Mucosa of stomach (tissue), 1 donor: ENCODE data around the gene STAC.
"Not testable (repeated sequence)": the region's sequence is repeated elsewhere in the genome, so short reads cannot be mapped to it uniquely, and the experiment has no call there.

Experiments used
- H3K27me3 ChIP-seq: one replicate; pipeline ENCODE4 v1.7.0; 2013; ENCODE audit warnings: mild to moderate bottlenecking, low read length; ENCODE audit not compliant: control insufficient read depth, insufficient read depth
- H3K36me3 ChIP-seq: one replicate; pipeline ENCODE4 v1.7.0; 2013; ENCODE audit warnings: low read length; ENCODE audit not compliant: control insufficient read depth, insufficient read depth
- H3K4me1 ChIP-seq: one replicate; pipeline ENCODE4 v1.7.0; 2013; ENCODE audit warnings: mild to moderate bottlenecking, low read length; ENCODE audit not compliant: control insufficient read depth, insufficient read depth
- H3K4me3 ChIP-seq: one replicate; pipeline ENCODE4 v1.7.0; 2013; ENCODE audit warnings: low read length
- H3K9ac ChIP-seq: one replicate; pipeline ENCODE4 v1.7.0; 2013; ENCODE audit warnings: mild to moderate bottlenecking, low read length, moderate library complexity
- H3K9me3 ChIP-seq: one replicate; pipeline ENCODE4 v1.7.0; 2013; ENCODE audit warnings: mild to moderate bottlenecking, low read length, moderate library complexity; ENCODE audit not compliant: control insufficient read depth
- donor health status: Pancreatic carcinoma.

The STAC gene

DNA sequence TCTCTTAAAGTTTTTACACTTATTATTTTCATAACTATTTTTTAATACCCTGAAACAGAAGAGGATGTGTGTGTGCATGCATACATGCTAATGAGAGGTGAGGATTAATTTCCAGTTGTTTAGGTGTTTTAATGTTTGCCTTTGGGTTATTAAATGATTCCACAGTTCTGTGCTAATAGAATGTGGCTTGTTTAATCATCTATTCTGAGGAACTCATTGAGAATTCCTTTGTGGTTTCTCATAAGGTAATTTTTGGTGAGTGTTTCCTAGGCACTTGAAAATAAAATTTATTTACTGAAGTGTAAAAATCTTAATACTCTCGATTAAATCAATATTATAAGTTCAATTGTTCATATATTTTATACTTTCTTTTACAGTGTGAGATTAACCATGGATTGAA lies 38.0 kb downstream of the STAC start:
- Histone ChIP-seq H3K9me3 (no peaks in the 10 kb centered on the region), H3K36me3 (no peaks in the 10 kb centered on the region), H3K4me3 (no peak overlapping the region), H3K9ac (no peak overlapping the region), H3K27me3 (no peaks in the 10 kb centered on the region), H3K4me1 (no peaks in the 10 kb centered on the region)

DNA sequence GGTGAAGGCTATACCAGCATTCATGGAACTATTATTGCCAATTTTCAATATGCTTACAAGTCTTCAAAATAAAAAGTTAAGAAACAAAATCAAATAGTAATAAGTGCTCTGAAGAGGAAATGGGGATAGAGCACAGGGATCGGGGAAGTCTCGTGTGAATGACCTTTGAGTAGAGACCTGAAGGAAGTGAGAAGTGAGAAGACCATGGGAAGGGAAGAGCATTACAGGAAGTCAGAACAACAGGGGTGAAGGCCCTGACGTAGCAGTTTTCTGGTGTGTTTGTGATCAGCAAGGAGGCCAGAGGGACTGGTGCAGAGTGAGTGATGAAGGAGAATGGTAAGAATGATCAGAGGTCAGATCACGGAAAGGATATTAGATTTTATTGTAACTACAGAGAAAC lies 48.1 kb downstream of the STAC start:
- no peaks in the 10 kb centered on the region for H3K27me3 ChIP-seq
- no peaks in the 10 kb centered on the region for H3K4me1 ChIP-seq
- H3K4me3 ChIP-seq: no peak overlapping the region
- no peak overlapping the region for H3K9ac ChIP-seq
- H3K36me3 ChIP-seq: no peaks in the 10 kb centered on the region
- H3K9me3 ChIP-seq: no peaks in the 10 kb centered on the region

DNA sequence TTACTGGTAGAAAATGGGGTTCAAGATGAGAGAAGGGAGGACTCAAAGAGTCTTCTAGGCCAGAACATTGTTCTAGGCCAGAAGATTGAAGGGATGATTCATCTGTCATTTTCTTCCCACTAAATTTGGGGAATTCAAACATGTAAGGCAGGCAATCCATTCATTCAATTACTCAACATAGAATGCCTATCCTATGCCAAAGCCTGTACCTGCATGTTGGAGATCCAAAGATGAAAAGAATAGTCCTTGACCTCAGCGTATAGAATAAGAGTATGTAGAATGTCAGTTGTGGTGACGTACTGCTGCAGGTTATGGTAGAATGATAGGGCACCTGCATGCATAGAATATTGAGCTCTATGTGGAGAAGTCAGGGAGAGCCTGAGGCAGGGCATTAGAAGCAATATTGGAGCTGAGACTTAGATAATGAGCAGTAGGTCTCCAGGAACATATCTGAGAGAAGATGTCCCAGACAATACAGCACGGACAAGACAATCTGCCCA lies 49.7 kb downstream of the STAC start:
- Histone ChIP-seq H3K4me3 (no peak overlapping the region), H3K36me3 (no peaks in the 10 kb centered on the region), H3K4me1 (no peaks in the 10 kb centered on the region), H3K27me3 (no peaks in the 10 kb centered on the region), H3K9me3 (no peaks in the 10 kb centered on the region), H3K9ac (no peak overlapping the region)

DNA sequence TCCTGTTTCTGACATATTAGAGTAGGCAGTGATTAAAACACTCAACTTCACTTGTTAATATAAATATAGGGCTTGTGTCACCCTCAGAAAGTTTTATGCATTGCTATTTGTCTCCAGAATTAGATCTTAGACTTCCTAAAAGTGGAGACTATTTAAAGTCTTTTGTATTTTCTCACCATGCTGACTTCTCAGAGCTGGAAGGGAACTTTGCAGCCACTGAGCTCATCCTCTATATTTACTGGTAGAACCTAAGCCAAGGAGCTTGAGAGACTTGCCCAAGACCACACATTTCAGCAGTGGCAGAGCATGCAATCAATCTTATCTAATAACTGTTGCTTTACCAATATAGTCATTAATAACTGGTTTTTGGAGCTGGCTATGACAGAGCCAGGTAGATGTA lies 53.2 kb downstream of the STAC start:
- no peaks in the 10 kb centered on the region for H3K27me3 ChIP-seq

DNA sequence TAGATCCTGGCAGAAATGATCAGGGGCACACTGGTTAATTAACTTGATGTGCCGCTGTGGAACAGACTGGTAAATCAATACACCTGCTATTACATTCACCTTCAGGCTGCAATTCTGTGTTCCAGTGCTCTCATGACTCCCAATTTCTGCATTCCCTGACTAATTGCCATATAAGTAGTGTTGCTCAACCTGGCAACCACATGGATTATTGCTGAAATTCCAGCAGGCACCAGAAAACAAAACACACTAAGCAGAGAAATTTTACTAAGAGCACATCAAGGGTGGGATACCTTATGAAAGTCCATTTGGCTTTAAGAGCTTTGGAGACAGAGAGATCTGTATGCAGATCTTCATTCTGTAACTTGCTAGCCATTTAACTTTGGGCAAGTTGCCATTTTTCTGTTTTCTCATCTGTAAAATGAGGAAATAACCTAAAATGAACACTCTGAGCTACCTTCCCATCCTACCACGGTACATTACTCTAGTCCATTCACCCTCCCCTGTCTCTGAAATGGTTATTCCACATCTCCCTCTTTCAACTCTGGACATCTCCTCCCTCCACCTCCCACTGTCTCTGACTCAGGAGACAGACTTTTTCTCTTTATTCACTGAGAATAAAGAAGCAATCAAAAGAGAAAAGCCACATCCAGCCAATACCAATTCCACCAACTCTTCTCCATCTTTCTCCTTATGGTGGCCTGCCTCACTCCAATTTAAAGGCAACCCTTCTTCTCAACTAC lies 54.6 kb downstream of the STAC start:
- Histone ChIP-seq H3K9ac (no peak overlapping the region), H3K9me3 (no peaks in the 10 kb centered on the region), H3K27me3 (no peaks in the 10 kb centered on the region), H3K4me1 (no peaks in the 10 kb centered on the region), H3K4me3 (no peak overlapping the region), H3K36me3 (no peaks in the 10 kb centered on the region)

More for the DNA sequence above, 53.2 kb downstream of the STAC start:
- Histone ChIP-seq H3K9ac (no peak overlapping the region), H3K36me3 (no peaks in the 10 kb centered on the region), H3K4me1 (no peaks in the 10 kb centered on the region), H3K4me3 (no peak overlapping the region), H3K9me3 (no peaks in the 10 kb centered on the region)

DNA sequence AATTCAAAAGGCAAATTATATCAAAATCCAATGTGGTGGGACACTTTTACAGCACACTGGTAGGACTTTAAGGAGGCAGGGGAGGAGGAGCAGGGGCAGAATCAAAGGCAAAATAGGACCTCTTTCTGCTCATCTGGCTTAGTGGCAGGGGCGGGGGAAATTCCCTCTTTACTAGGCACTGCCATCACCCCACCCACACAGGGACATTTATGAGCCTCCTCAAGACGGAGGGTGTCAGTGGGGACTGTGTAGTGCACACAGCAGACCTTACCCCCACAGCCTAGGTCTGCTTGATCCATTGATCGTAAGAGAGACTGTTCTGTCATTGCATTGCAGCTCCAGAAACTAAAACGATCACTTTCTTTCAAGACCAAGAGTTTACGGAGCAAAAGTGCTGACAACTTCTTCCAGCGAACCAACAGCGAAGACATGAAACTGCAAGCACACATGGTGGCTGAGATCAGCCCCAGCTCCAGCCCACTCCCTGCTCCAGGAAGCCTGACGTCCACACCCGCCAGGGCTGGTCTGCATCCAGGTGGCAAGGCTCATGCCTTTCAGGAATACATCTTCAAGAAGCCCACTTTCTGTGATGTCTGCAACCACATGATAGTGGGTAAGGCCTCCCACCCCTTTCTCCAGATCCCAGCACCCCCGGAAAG lies 62.9 kb downstream of the STAC start:
- no peaks in the 10 kb centered on the region for H3K36me3 ChIP-seq
- H3K4me1 ChIP-seq: no peaks in the 10 kb centered on the region
- H3K4me3 ChIP-seq: no peak overlapping the region
- no peaks in the 10 kb centered on the region for H3K27me3 ChIP-seq
- no peak overlapping the region for H3K9ac ChIP-seq
- H3K9me3 ChIP-seq: no peaks in the 10 kb centered on the region

DNA sequence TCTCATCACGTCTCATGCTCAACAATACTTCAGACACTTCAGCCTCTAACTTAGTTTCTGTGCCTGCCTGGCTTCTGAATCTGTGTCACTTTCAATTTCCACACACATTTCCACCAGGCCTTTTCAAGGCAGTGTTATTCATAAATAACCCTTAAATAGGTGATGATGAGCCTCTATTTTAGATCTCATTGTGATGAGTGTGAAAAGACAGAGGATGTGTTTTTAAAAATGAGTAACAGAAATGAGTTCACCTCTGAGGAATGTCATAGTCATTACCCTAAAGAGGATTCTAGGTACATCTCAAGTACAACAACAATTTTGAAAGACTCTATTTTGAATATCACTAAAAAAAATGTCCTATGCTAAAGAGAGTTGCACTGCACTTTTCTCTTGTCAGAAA lies 64.6 kb downstream of the STAC start:
- H3K9ac ChIP-seq: no peak overlapping the region
- no peaks in the 10 kb centered on the region for H3K36me3 ChIP-seq
- H3K27me3 ChIP-seq: no peaks in the 10 kb centered on the region
- no peak overlapping the region for H3K4me3 ChIP-seq
- H3K4me1 ChIP-seq: no peaks in the 10 kb centered on the region
- H3K9me3 ChIP-seq: no peaks in the 10 kb centered on the region

DNA sequence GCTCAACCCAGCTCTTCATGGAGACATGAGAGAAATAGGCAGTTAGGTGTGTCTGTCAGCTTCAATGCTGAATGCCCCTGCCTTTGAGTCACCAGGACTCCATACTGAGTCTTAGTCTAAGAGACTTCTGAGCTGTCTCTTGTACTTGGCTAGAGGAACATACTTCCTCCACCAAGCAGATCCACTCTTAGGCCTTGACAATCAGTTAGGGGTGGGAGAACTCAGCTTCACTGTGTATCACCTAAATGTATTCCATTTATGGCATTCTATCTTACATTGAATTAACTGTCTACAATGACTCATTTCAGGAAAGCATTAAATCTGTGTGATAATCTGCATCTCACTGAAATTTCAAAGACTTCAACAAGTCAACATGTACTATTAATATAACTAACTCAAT lies 66.0 kb downstream of the STAC start:
- Histone ChIP-seq H3K27me3 (no peaks in the 10 kb centered on the region), H3K4me1 (no peaks in the 10 kb centered on the region), H3K4me3 (no peak overlapping the region), H3K9ac (no peak overlapping the region), H3K36me3 (no peaks in the 10 kb centered on the region), H3K9me3 (no peaks in the 10 kb centered on the region)

DNA sequence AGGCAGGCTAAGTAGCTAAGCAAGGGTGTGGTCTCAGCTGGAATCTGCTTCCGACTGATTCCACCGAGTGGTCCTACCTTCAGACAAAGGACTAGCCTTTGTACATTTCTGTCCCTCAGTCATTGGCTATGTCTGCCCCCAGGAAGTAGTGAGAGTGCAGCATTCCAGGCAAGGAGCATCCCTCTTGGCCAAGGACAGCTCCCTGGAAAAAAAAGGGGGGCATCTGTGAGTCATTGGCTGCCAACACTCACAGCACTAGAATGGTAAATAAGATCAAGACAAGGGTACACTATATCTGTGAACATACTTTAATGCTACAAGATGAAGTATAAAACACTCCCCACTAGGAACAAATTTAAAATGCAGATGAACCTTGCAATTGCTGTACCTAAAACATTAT lies 66.8 kb downstream of the STAC start:
- Histone ChIP-seq H3K36me3 (no peaks in the 10 kb centered on the region), H3K4me1 (no peaks in the 10 kb centered on the region), H3K27me3 (no peaks in the 10 kb centered on the region), H3K4me3 (no peak overlapping the region), H3K9me3 (no peaks in the 10 kb centered on the region), H3K9ac (no peak overlapping the region)

DNA sequence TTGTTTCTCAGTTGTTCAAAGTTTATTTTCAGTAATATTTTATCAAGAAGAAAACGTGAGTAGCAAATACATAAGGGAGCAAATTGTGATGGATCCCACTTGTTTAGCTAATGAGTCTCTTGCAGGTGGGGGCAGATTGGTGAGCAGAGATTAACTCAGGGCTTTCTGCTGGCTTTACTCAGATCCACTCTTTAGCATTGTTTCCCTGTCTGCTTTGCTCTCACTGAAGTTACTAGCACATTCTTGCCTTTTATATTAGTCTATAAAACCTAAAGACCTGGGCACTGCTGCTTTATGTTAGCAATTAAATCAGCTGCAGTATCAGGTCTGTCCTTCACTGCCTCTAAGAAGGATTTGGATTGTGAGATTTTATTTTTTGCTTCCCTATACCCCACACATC lies 71.5 kb downstream of the STAC start:
- no peak overlapping the region for H3K4me3 ChIP-seq
- no peaks in the 10 kb centered on the region for H3K4me1 ChIP-seq
- H3K9ac ChIP-seq: no peak overlapping the region
- no peaks in the 10 kb centered on the region for H3K36me3 ChIP-seq
- no peaks in the 10 kb centered on the region for H3K9me3 ChIP-seq
- H3K27me3 ChIP-seq: no peaks in the 10 kb centered on the region

DNA sequence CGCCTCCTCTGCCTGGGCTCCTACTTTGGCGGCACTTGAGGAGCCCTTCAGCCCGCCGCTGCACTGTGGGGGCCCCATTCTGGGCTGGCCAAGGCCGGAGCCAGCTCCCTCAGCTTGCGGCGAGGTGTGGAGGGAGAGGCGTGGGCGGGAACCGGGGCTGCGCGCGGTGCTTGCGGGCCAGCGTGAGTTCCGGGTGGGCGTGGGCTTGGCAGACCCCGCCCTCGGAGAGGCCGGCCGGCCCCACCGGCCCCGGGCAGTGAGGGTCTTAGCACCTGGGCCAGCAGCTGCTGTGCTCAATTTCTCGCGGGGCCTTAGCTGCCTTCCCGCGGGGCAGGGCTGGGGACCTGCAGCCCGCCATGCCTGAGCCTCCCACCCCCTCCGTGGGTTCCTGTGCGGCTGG lies 72.9 kb downstream of the STAC start:
- H3K4me3 ChIP-seq, H3K27me3 ChIP-seq, H3K9ac ChIP-seq, H3K36me3 ChIP-seq, H3K9me3 ChIP-seq, H3K4me1 ChIP-seq: not testable (repeated sequence)

DNA sequence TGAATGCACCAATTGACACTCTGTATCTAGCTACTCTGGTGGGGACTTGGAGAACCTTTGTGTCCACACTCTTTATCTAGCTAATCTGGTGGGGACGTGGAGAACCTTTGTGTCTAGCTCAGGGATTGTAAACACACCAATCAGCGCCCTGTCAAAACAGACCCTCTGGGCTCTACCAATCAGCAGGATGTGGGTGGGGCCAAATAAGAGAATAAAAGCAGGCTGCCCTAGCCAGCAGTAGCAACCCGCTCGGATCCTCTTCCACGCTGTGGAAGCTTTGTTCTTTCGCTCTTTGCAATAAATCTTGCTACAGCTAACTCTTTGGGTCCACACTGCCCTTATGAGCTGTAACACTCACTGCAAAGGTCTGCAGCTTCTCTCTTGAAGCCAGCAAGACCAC lies 73.6 kb downstream of the STAC start:
- H3K27me3 ChIP-seq, H3K36me3 ChIP-seq, H3K4me3 ChIP-seq, H3K9ac ChIP-seq, H3K4me1 ChIP-seq, H3K9me3 ChIP-seq: not testable (repeated sequence)
